NCI-H1417 (cell line): ENCODE measurements around the gene METTL1.
A peak's percentile ranks its signal among the peaks of the same experiment; 100 is the strongest.
"Not testable (repeated sequence)": the region's sequence is repeated elsewhere in the genome, so short reads cannot be mapped to it uniquely, and the experiment has no call there.

ENCODE experiments used
- DNase-seq, 3 experiments: peaks; one replicate each; lab custom pipeline; 2025; lab: John Stamatoyannopoulos, UW

The METTL1 gene

DNA sequence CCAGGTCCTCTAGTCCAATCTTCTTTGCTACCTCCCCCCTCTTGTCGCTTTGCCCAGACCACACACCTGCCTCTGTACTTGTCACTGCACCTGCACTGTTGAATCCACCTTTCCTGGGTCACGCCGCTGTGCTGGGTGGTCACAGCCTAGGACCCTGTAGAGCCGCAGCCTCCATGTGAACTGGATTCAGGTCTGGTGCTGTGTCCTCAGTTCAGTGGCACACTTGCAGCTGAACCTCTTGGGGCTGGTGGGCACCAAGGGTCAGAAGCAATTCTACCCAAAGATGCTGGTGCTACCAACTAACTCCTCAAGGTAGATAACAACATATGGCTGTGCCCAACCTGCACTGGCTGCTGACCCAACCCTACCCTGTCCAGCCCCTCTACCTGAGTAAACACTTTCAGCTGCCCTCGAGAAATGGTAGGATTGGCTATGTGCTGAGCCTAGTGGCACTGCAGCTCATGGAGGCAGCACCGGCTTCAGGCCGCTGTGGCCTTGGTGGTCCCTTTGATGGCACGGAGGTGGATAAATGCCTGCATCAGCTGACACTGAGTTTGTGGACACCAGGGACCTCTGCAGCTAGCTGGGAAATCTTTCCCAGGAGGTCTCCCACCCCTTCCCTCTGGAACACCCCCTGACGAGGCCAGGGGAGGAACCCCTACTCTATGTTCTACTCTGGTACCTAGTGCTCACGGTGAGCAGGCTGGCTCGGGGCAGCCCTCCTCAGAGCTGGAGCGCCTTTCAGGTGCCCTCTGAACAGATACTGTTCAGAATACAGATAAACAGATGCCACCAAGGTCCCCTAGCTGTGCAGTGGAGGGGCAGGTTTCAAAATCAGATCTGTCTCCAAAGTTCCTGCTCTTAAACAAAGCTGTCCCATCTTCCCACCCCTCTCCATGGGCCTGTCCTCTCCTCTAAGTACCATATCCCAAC, 47.6 kb downstream of the METTL1 start:
- DNase-seq: no peak

DNA sequence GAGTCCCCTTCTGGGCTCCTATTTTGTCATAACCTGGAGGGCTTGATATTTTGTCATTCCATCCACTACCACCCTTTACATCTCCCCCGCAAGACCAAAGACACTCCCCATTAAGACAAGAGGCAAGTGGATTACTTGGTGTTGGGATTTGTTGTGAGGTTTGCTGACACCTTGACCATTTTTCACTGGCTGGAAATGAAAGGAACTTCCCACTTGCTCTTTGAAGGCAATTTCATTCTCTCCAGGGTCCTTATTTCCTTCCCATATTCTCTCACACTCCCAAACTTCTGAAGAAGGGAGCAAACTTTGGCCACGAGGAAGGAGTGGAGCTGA, 48.3 kb downstream of the METTL1 start:
- no peak for DNase-seq

DNA sequence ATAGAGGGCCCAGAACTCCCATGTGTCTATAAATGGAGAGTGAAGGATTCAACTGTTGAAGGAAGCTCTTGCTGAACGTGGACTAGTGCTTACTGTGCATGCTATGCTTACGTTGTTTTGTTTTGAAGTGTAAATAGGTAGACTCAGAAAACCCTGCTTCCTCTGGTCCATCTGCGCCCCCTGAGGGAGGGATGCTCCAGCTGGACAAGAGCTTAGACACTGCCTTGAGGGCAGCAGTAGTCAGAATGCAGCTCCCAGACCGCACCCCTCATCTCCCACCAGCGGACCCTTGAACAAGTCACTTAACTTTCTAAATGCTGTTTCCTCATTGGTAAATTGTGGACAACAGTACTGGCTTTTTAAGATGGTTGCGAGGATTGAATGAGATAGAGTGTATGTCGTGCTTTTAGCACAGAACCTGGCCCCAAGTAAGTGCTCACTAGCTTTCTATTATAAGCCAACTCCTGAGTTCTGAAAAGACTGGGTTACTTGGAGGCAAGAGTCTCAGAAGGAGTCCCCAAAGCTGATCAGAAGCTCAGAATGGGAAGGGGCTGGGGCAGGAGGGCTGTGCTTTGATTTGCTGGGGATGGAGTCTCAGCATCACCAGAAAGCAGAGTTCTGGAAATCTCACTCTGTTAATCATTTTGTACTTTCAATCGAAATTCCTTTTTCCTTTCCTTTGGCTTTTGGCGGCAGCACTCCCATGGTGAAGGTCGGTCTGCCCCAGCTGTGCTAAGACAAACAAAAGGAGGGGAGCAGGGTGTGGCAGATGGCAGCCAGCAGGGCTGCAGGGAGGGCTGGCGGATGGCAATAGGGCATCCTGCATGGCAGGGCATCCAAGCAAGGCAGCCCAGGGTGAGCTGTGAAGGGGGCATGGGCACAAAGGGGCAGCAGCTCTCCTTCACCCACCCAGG, 48.9 kb downstream of the METTL1 start:
- peak in 2 of 3 experiments; percentile 27 to 33 for DNase-seq

- not testable (repeated sequence) for DNase-seq
These were observed 49.9 kb downstream of the METTL1 start for GRCh38 chr12:57721846-57722608.

- DNase-seq: no peak
These were observed 51.0 kb downstream of the METTL1 start for GRCh38 chr12:57720606-57721595.

- DNase-seq: no peak
These were observed 51.9 kb downstream of the METTL1 start for GRCh38 chr12:57719777-57720605.

GRCh38 chr12:57718641-57719528, 53.0 kb downstream of the METTL1 start:
- DNase-seq: no peak
